LNCaP clone FGC (cell line): ENCODE data around the gene GNAT2.

Experiments
- DNase-seq: peaks from one replicate; pipeline ENCODE4 v3.0.0-alpha.2; 2011; ENCODE audit warnings: low read depth
- H3K4me3 ChIP-seq: 2 replicates; pipeline ENCODE4 v1.5.1; 2011; ENCODE audit warnings: mild to moderate bottlenecking, low read depth, low read length, control low read depth
- CTCF ChIP-seq: IDR thresholded peaks from 2 replicates; pipeline ENCODE4 v1.5.1; 2012; ENCODE audit warnings: mild to moderate bottlenecking; ENCODE audit not compliant: control insufficient read depth, insufficient read depth; ENCODE audit errors: extremely low read depth

The GNAT2 gene

GRCh38 chr1:109637446-109637845 is 18.0 kb upstream of the GNAT2 start:
- no peak for DNase-seq
- no peak for TF ChIP-seq CTCF
- no peak overlapping the region for H3K4me3 ChIP-seq

- DNase-seq = no peak
- TF ChIP-seq CTCF = no peak
- H3K4me3 ChIP-seq = no peak overlapping the region
These were observed 17.0 kb upstream of the GNAT2 start for GRCh38 chr1:109636201-109636952.

GRCh38 chr1:109635862-109636200 is 16.4 kb upstream of the GNAT2 start:
- DNase-seq = no peak
- no peak overlapping the region for H3K4me3 ChIP-seq
- no peak for TF ChIP-seq CTCF

GRCh38 chr1:109634771-109635750 is 15.6 kb upstream of the GNAT2 start:
- no peak for TF ChIP-seq CTCF
- H3K4me3 ChIP-seq = no peak overlapping the region
- DNase-seq = no peak

- H3K4me3 ChIP-seq = no peak overlapping the region
- no peak for TF ChIP-seq CTCF
- DNase-seq = no peak
These were observed 14.9 kb upstream of the GNAT2 start for GRCh38 chr1:109634292-109634691.

GRCh38 chr1:109632671-109633346 is 13.4 kb upstream of the GNAT2 start:
- peak; percentile 71 for DNase-seq
- no peak overlapping the region for H3K4me3 ChIP-seq
- no peak for TF ChIP-seq CTCF
